Endothelial cell of umbilical vein (primary cell): ENCODE results near the gene SLC4A11.

Experiments
- CTCF ChIP-seq, 2 donors: IDR thresholded peaks; 1 replicate in 1 of 2; 2 replicates in 1 of 2; pipeline ENCODE4 v1.5.1; 2011; ENCODE audit warnings: low read length in 2 of 2, mild to moderate bottlenecking in 2 of 2, moderate library complexity in 2 of 2, control low read depth in 1 of 2, inconsistent platforms in 1 of 2, low read depth in 1 of 2; ENCODE audit not compliant: insufficient read depth in 1 of 2; ENCODE audit errors: extremely low read depth in 1 of 2
- FOS ChIP-seq: IDR thresholded peaks from 2 replicates; pipeline ENCODE4 v1.6.1; 2011; ENCODE audit warnings: mild to moderate bottlenecking, low read length, moderate library complexity, borderline replicate concordance; ENCODE audit not compliant: insufficient read depth
- POLR2A ChIP-seq: IDR thresholded peaks from 2 replicates; pipeline ENCODE4 v1.6.1; 2012; ENCODE audit warnings: low read depth, mild to moderate bottlenecking, control low read depth, low read length

GRCh38 chr20:3245711-3246110 lies 6.7 kb upstream of the SLC4A11 start:
- no peak for TF ChIP-seq CTCF (IDR thresholded peaks at IDR 0.05; ENCODE audit: extremely low read depth in 1 of 2, insufficient read depth in 1 of 2, low read depth in 1 of 2, low read length in 2 of 2)
- TF ChIP-seq FOS = no peak
- no peak for TF ChIP-seq POLR2A
